Measurements from ENCODE around the gene PRDM8. TPM values are rescaled to one million over a fixed set of nuclear protein-coding genes. Genes with fewer than 3 reads are reported as not detected.

PRDM8 gene
- total and polyA plus RNA-seq, 2 of the 4 experiments (the other 2 are of a cell fraction): 5.7 to 15.8 TPM

- Histone ChIP-seq H3K56ac (ENCODE audit: extremely low read depth, insufficient read depth, low read length) (no peak overlapping the region; the same call in 1 of the 2 replicates), H3K14ac (replicated peaks; ENCODE audit: low read depth, low read length) (peak overlapping the region; percentile 35; the same call in 1 of the 2 replicates), H3K9me3 (ENCODE audit: control insufficient read depth, insufficient read depth, low read length) (no peaks in the 10 kb centered on the region), H4K20me1 (ENCODE audit: insufficient read depth, low read length) (no peaks in the 10 kb centered on the region), H3K18ac (ENCODE audit: low read depth, low read length) (no peak overlapping the region), H2BK15ac (ENCODE audit: low read depth, low read length) (no peak overlapping the region), H3K27me3 (ENCODE audit: control insufficient read depth, insufficient read depth, low read length) (no peaks in the 10 kb centered on the region), H2AK9ac (replicated peaks; ENCODE audit: low read depth, low read length, poor library complexity) (no peak overlapping the region), H2AFZ (replicated peaks; ENCODE audit: low read length, poor library complexity) (no peak overlapping the region), H3K36me3 (ENCODE audit: control insufficient read depth, insufficient read depth, low read length) (no peaks in the 10 kb centered on the region), H4K8ac (ENCODE audit: low read depth in 2 of 2, low read length in 2 of 2) (no peak overlapping the region), H2AK5ac (ENCODE audit: low read depth, low read length) (no peak overlapping the region), H3K4me1 (ENCODE audit: control insufficient read depth, insufficient read depth, low read length) (peaks cover 2% of the 10 kb centered on the region; the same call in 1 of the 2 replicates), H4K5ac (ENCODE audit: low read depth, low read length) (no peak overlapping the region), H2BK20ac (ENCODE audit: low read depth, low read length) (no peak overlapping the region), H3K27ac (ENCODE audit: insufficient read depth, low read length) (no peak overlapping the region), H2BK120ac (ENCODE audit: low read depth, low read length) (no peak overlapping the region), H4K91ac (ENCODE audit: insufficient read depth, low read depth, low read length) (no peak overlapping the region), H3K4ac (ENCODE audit: low read depth, low read length) (no peak overlapping the region), H3K4me3 (ENCODE audit: insufficient read depth, low read depth, low read length) (no peak overlapping the region), H3K9me1 (ENCODE audit: insufficient read depth, low read length) (peaks cover 4% of the 10 kb centered on the region), H3K23ac (ENCODE audit: low read depth, low read length) (no peak overlapping the region), H3K9ac (ENCODE audit: low read depth, low read length) (no peak overlapping the region), H2BK5ac (ENCODE audit: low read depth, low read length, poor library complexity, severe bottlenecking) (no peak overlapping the region), H3K4me2 (ENCODE audit: low read depth, low read length) (no peak overlapping the region), H3K79me1 (ENCODE audit: low read depth in 1 of 2, low read length in 2 of 2) (no peaks in the 10 kb centered on the region)
- POLR2A ChIA-PET (ENCODE audit: unreplicated experiment): no interaction called here
- TF ChIP-seq RCOR1 (IDR thresholded peaks at IDR 0.05; ENCODE audit: insufficient replicate concordance, low read length) (no peak), MAFK (IDR thresholded peaks at IDR 0.05; ENCODE audit: low read depth, low read length) (peak; percentile 27; the same call in 1 of the 2 replicates)
- intact Hi-C loops (cut with micrococcal nuclease): loop anchor here (5.0 kb wide), 1 partner anchor 36 kb away; no protein-coding TSS in a partner anchor
- in situ Hi-C loops (cut with MboI; ENCODE audit: low sequenced_read_pairs): no loop called here
- no TSS peak for BruUV-seq (replicated peaks)
- CTCF ChIA-PET: no interaction called here
- peak; percentile 88 for DNase-seq
- dilution Hi-C loops (cut with HindIII; ENCODE audit: low sequenced_read_pairs, unreplicated experiment): no loop called here
- peak; percentile 76 for ATAC-seq (ENCODE audit: low read depth)
Observed at GRCh38 chr4:80173401-80173800, 23.9 kb upstream of the PRDM8 start.
